Measurements from ENCODE around the gene HDAC10. TPM values are rescaled to one million over a fixed set of nuclear protein-coding genes. Genes with fewer than 3 reads are reported as not detected.

HDAC10 gene
- total and polyA plus RNA-seq, 10 of the 15 experiments (the other 5 are each of a cell fraction or from before 2014, with no cell fraction given): 0.26 to 48.6 (median 5.0) TPM

DNA sequence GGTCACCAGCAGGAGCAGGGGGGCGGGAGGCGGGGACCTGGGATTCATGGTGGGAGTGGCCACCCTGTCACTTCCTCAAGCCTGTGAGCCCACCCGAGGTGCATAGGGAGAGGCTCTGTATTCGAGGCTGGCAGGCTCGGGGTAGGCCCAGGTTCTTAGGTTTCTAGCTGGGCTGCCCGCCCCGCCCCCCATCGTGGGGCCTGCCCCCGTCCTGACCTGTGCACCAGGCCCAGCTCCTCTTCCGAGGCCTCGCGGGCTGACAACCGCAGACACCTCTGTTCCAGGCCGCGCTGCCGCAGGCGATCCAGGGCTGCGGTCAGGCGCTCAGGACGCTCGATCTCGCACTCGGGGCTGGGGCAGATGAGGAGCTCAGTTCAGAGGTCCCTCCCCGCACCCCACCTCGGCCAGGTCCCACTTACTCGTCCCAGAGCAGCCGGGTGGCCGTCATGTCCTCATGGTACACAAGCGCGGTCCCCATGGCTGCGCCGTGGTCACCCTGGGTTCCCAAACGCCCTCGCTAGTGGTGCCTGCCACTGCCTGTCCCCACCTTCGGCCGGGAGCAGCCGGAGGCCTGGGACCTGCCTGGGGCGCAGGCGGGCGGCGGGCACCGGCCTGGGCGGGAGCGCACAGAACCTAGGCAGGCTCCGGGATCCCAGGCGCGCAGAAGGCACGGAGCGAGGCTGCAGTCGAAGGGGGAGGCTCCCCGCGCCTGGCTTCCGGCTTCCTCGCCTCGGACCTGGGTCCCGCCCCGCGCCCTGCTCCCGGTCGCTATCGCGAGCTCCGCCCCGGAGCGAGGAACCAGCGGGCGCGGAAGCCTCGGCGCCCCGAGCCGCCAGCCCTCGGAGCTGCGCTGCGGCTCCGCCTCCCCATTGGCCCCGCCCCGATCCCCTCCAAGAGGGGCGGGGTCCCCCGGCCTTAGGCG is at the start of gene HDAC10 (continued):
- TF ChIP-seq, protein P1, sequence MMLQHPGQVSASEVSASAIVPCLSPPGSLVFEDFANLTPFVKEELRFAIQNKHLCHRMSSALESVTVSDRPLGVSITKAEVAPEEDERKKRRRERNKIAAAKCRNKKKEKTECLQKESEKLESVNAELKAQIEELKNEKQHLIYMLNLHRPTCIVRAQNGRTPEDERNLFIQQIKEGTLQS (IDR thresholded peaks at IDR 0.05; ENCODE audit: borderline replicate concordance, extremely low read depth, low read depth, low read length): no peak
- TF ChIP-seq TCF12 (IDR thresholded peaks at IDR 0.05; ENCODE audit: low read depth, low read length) (no peak), POLR2AphosphoS5 (IDR thresholded peaks at IDR 0.05; ENCODE audit: low read length) (peak; percentile 72), YBX1 (IDR thresholded peaks at IDR 0.05) (no peak), BCL11A (IDR thresholded peaks at IDR 0.05; ENCODE audit: low read depth, low read length) (no peak), CEBPB (IDR thresholded peaks at IDR 0.05; ENCODE audit: borderline replicate concordance in 1 of 2, low read depth in 2 of 2, low read length in 2 of 2) (no peak), PML (IDR thresholded peaks at IDR 0.05; ENCODE audit: low read length) (no peak), NR2C2 (IDR thresholded peaks at IDR 0.05; ENCODE audit: borderline replicate concordance, control insufficient read depth, insufficient read length, low read depth) (no peak), EED (IDR thresholded peaks at IDR 0.05; ENCODE audit: low read depth) (no peak; the same call in 1 of the 2 replicates), EZH2 (IDR thresholded peaks at IDR 0.05; ENCODE audit: borderline replicate concordance, control insufficient read depth, low read depth, low read length) (no peak), KLF5 (IDR thresholded peaks at IDR 0.05; ENCODE audit: partially characterized antibody) (no peak), TCF3 (IDR thresholded peaks at IDR 0.05; ENCODE audit: borderline replicate concordance, insufficient read depth, low read depth, low read length) (no peak), NFXL1 (IDR thresholded peaks at IDR 0.05; ENCODE audit: borderline replicate concordance) (no peak), TARDBP (IDR thresholded peaks at IDR 0.05; ENCODE audit: borderline replicate concordance) (no peak), IKZF2 (IDR thresholded peaks at IDR 0.05) (no peak; a peak in 1 of 4 replicates), SREBF1 (IDR thresholded peaks at IDR 0.05; ENCODE audit: low read length) (no peak), ZBTB4 (CRISPR knock-in tag; IDR thresholded peaks at IDR 0.05) (no peak), USF2 (IDR thresholded peaks at IDR 0.05; ENCODE audit: borderline replicate concordance, low read depth, low read length) (no peak), IRF5 (IDR thresholded peaks at IDR 0.05; ENCODE audit: borderline replicate concordance) (no peak), SMARCA5 (IDR thresholded peaks at IDR 0.05) (peak; percentile 19; the same call in 1 of the 2 replicates)
- TF ChIP-seq, protein P2, sequence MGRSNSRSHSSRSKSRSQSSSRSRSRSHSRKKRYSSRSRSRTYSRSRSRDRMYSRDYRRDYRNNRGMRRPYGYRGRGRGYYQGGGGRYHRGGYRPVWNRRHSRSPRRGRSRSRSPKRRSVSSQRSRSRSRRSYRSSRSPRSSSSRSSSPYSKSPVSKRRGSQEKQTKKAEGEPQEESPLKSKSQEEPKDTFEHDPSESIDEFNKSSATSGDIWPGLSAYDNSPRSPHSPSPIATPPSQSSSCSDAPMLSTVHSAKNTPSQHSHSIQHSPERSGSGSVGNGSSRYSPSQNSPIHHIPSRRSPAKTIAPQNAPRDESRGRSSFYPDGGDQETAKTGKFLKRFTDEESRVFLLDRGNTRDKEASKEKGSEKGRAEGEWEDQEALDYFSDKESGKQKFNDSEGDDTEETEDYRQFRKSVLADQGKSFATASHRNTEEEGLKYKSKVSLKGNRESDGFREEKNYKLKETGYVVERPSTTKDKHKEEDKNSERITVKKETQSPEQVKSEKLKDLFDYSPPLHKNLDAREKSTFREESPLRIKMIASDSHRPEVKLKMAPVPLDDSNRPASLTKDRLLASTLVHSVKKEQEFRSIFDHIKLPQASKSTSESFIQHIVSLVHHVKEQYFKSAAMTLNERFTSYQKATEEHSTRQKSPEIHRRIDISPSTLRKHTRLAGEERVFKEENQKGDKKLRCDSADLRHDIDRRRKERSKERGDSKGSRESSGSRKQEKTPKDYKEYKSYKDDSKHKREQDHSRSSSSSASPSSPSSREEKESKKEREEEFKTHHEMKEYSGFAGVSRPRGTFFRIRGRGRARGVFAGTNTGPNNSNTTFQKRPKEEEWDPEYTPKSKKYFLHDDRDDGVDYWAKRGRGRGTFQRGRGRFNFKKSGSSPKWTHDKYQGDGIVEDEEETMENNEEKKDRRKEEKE (IDR thresholded peaks at IDR 0.05): no peak

Data from GM12878 (cell line).